HG03521 (cell line): ENCODE data around the gene CTNNA3.
"Not testable (repeated sequence)": the region's sequence is repeated elsewhere in the genome, so short reads cannot be mapped to it uniquely, and the experiment has no call there.

Experiments
- ATAC-seq: cut with Tn5 transposase; IDR thresholded peaks from one replicate; pipeline ENCODE4 v1.9.1; 2021; ENCODE audit warnings: mild to moderate bottlenecking, moderate library complexity; ENCODE audit not compliant: unreplicated experiment

CTNNA3 gene

GRCh38 chr10:67520924-67521520 is 175.0 kb downstream of the CTNNA3 start:
- peak; percentile 74 for ATAC-seq

DNA sequence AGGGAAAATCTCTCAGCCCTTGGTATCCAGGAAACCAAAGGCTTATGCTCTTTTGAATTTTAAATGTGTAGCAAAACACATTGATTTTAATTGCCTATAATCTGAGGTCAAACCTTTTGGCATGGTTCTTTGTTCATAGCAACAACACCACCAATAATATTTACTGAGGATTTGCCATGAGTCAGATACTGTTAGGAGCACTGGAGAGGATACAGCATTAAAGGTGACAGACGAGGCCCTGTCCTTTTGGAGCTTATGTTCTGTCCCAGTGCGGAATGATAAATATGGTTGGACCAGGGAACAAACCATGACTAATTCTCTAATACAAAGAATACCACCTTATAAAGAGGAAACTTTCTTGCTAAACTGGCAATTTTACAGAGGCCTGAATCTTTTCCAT is 176.6 kb downstream of the CTNNA3 start:
- ATAC-seq, result no peak

GRCh38 chr10:67518756-67519155 is 177.2 kb downstream of the CTNNA3 start:
- no peak for ATAC-seq

GRCh38 chr10:67518043-67518442 is 178.0 kb downstream of the CTNNA3 start:
- no peak for ATAC-seq

GRCh38 chr10:67506757-67507091 is 189.3 kb downstream of the CTNNA3 start:
- no peak for ATAC-seq

DNA sequence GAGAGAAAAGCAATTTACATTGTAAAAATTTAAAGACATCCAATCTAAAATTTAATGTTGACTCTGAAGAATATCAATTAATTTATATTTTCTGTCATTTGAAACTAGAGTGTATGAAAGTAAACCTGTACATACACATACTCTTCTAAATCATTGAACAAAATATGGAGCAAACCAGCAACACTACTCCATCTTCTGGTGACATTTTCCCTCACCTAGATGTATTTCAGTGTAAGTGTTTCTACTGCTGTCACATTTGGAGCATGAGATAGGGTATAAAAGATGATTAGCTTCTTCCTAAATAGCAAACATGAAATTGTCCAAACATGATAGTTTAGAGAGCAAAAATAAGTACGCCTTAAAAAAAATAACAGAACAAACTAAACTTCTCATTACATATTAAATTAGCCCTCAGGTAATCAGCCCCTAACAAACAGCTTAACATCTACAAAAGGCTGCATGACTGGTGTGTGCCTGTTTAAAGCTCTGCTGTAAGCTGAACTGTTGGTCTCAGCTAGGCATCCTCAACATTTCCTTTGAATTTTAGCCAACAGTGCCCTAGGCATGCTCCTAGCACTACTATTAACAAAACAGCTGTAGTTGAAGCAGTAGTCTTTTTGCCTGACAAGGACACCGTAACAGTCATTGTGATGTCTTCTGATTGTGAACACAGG is 189.8 kb downstream of the CTNNA3 start:
- no peak for ATAC-seq

GRCh38 chr10:67492317-67493019 is 203.5 kb downstream of the CTNNA3 start:
- no peak for ATAC-seq

- ATAC-seq, result no peak
Measured at GRCh38 chr10:67487906-67488619, 207.9 kb downstream of the CTNNA3 start.

DNA sequence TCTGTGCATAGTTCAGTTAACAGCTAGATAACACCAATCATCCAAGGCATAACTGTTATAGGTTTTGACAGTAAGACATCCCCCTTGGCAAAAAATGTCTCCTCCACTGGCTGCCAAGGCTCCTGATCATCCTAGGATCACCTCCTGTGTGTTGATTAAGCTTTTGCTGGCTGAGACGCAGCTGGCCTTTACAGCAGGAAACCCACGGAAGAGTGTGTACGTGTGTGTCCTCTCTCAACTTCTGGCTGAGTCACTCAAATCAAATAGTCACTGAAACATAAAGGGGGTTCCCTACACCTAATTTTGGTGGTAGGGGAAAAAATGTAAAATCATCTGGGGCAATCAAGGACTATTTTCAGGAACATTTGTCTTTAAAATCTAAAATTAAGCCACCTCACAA is 208.8 kb downstream of the CTNNA3 start:
- no peak for ATAC-seq

DNA sequence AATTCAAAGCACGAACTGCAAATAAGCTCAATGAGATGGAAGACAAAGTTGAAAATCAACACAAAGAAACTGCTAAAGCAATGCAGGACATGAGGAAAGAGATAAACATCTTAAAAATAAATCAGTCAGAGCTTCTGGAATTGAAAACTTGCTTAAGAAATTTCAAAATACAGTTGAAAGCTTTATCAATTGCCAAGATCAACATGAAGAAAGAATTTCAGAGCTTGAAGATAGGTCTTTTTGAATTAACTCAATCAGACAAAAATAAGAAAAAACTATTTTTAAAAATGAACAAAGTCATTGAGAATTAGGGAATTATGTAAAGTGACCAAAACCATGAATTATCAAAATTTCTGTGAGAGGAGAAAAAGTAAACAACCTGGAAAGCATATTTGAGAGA is 218.1 kb downstream of the CTNNA3 start:
- no peak for ATAC-seq

DNA sequence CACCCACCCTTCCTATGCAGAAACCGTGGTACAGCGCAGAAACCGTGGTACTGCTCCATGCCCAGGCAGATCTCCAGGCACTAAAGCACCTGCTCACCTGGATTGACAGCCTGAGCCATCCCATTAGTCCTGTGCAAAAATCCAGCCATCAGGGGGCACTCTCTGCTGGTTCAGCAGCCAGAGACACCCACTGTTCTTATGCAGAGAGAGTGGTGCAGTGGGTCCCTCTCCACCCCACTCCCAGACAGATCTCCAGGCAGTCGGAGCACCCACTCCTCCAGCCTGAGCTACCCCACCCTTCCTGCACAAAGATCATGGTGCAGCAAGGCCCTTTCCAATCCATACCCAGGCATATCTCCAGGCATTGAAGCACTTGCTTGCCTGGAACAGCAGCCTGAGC is 219.8 kb downstream of the CTNNA3 start:
- no peak for ATAC-seq

- ATAC-seq, result no peak
Measured at GRCh38 chr10:67473850-67474633, 222.0 kb downstream of the CTNNA3 start.

- no peak for ATAC-seq
Measured at GRCh38 chr10:67471022-67471421, 225.0 kb downstream of the CTNNA3 start.

- ATAC-seq, result no peak
Measured at GRCh38 chr10:67464278-67464677, 231.7 kb downstream of the CTNNA3 start.

DNA sequence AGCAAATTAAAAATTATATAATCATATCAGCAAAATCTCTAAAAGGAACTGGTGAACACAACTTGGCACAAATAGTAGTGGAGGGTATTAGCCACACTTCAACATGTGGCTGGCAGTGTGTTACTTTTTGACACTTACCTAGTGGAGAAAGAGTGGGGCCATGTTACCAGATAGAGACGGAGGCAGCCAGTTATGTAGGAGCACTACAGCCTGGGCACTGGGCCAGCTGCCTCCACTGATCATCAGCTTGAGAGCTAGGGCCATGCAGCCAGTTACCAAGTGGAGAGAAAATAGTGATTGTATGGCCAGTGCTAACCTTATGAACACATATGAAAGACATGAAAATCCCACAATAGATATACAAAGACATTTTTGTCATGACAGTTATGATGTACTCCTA is 243.1 kb downstream of the CTNNA3 start:
- no peak for ATAC-seq

DNA sequence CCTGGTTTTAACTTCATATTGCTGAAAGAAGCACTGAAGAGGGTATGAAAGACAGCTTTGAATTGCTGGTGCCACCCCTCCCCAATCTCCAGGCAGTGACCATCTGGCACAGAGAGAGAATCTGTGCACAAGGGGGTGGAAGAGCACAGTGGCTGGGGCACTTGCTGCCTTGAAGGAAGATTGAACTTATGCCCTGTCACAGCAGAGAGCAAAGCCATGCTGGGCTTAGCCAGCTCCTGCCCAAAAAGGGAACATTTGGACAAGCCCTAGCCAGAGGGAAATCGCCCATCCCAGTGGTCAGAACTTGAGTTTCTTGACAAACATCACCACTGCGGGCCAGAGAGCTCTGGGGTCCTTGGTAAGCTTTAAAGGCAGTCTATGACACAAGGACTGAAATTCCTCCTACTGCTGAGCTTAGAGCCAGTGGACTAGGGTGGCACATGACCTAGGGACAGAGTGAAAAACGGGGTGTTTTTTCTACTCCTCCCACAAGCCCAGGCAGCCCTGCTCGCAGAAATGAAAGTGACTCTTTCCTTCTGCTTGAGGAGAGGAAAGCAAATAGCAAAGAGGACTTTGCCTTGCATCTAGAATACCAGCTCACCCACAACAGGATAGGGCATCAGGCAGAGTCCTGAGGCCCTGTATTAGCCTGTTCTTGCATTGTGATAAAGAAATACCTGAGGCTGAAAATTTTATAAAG is 257.2 kb downstream of the CTNNA3 start:
- ATAC-seq, result no peak

DNA sequence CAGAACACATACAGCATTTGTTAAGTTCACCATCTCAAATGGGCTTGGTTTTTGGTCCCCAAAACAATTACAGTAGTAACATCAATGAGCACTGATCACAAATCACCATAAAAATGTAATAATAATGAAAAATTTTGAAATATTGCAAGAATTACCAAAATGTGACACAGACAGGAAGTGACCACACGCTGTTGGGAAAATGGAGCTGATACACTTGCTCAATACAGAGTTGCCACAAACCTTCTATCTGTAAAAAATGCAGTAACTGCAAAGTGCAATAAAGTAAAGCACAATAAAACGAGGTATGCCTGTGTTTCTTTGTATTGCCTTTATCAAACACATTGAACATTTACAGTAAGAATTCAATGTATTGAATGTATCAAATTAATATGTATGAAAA is 262.7 kb downstream of the CTNNA3 start:
- no peak for ATAC-seq

- ATAC-seq, result no peak
Measured at GRCh38 chr10:67402620-67403019, 293.4 kb downstream of the CTNNA3 start.

GRCh38 chr10:67401711-67402110 is 294.3 kb downstream of the CTNNA3 start:
- ATAC-seq, result no peak

GRCh38 chr10:67386841-67387533 is 309.0 kb downstream of the CTNNA3 start:
- ATAC-seq, result not testable (repeated sequence)
